Measurements from ENCODE around the gene CORO1C.

CORO1C gene

GRCh38 chr12:108724054-108724889 is 7.0 kb downstream of the CORO1C start:
- DNase-seq (ENCODE audit: low spot score), result no peak

DNA sequence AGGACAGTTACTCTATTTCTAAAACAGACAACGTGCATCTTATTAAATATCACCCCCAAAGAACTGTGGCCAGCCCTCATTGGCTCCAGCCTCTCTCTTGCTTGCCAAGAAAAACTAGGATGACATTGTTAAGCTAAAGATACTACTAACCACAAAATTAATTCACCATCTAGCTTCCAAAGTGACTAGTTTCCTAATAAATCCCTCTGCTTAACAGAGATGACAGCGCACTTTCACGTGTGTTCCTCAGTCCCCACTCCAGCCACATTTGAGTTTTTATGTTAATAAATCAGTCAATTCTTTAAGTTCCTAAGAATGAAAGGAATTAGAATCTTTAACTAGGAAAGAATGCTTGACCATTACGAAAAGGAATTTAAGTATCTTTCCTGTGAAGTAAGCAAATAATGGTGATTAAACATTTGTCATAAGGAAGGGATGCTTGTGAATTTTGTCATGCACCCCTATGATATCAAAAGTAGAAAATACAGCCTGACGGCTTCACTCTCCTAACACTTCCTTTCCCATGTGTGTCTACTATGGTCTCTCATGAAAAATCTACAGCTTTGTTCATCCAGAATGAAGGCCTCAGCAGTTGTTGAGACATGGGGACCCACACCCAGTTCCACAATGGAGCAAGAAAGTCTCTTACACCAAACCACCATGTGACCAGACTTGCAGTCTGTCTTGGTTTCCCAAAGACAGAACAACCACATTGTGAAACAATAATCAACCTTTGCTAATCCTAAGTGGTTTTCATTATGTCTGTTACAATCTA is 8.1 kb downstream of the CORO1C start:
- DNase-seq (ENCODE audit: low spot score), result peak; percentile 33

DNA sequence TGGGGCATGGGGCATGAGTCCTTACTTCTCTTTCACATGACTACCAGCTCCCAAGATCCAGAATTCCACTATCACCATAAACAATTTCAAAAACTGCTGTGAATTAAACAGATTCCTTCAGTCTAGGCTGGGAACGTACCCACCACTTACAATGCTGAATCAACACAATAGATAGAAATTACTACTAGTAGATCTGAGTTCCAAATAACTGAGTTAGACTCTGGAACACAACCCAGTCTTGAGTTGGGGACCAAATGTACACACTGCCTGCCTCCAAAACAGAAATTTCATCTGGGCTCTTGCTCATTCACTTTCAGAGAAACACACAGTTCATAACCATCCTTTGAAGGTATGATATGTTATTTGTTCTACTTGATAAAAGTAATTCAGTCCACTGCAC is 8.9 kb downstream of the CORO1C start:
- no peak for DNase-seq (ENCODE audit: low spot score)

DNA sequence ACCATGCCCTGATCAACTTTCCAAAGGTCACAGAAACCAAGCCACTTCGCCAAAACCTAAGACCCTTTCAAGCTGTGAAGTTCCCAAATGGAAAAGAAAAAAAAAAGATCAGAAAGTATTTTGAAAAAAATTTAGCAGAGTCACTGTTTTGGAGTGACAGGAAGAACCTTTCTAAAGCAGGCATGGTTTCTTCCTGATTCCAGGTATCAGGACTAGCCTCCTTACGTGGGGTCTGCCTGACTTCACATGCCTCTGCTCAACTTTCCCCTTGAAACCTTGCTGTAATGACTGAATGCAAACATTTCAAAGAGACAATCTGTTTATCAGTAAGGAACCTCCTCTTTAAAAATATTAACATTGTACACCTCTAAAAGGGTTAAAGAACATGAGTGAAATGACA is 9.5 kb downstream of the CORO1C start:
- DNase-seq (ENCODE audit: low spot score), result no peak

GRCh38 chr12:108720757-108721514 is 10.4 kb downstream of the CORO1C start:
- no peak for DNase-seq (ENCODE audit: low spot score)

DNA sequence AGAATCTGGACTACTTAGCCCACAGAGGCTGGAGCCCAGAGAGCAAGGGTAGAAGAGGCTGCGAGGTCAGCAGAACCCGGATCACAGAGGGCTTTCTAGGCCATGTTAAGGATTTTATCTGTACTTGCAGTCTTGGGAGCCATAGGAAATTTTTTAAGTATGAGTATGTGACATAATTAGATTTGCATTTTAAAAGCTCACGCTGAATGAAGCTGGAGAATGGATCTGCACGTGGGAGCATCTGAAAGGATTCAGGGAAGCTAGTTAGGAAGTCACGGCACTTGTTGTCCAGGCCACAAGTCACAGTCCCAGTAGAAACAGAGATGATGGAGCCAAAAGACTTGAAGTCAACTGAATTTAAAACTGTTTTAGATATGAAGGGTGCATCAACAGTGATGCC is 14.1 kb downstream of the CORO1C start:
- DNase-seq (ENCODE audit: low spot score), result no peak

DNA sequence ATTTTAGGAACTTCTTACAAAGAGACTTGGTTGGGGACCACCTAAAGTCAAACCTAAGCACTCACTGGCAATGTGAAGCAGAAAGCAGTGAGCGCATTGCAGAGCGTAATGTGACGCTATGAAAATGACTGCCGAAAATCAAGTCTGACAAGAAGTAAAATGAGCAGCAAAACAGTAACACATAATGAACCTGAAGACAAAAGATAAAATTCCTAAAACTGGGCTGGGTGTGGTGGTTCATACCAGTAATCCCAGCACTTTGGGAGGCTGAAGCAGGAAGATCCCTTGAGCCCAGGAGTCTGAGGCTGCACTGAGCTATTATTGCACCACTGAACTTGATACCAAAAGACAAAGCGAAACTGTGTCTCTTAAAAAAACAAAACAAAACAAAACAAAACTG is 16.5 kb downstream of the CORO1C start:
- DNase-seq (ENCODE audit: low spot score), result no peak

DNA sequence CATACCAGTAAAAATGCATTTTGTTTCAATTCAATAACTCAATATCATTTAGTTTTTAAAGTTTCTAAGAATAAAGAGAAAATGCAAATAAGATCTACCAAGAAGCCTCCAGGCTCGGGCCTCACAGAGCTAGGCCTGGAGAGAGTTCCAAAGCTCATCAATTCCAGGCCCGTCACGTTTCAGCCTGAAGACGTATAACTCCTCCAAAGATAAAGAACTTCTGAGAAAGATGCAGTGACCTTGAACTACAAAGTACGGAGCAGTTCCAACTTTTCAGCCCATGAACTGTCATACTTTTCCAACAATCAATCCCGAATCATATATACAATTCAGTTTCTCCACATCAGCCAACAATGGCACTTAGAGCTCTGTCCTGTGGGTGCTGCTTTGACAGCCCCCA is 17.8 kb downstream of the CORO1C start:
- no peak for DNase-seq (ENCODE audit: low spot score)

DNA sequence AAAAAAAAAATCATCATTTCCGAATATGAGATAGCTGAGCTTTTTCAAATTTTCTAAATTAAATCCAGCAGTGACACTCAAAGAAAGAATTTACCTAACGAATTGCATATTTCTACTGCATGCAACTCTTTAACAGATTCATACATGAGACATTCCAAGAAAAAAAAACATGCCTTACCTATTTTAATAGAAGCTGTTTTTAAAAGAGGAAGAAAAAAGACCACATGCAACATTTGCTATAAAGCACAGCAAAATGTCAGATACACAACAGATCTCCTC is 18.5 kb downstream of the CORO1C start:
- no peak for DNase-seq (ENCODE audit: low spot score)

GRCh38 chr12:108712165-108712924 is 19.0 kb downstream of the CORO1C start:
- DNase-seq (ENCODE audit: low spot score), result no peak

DNA sequence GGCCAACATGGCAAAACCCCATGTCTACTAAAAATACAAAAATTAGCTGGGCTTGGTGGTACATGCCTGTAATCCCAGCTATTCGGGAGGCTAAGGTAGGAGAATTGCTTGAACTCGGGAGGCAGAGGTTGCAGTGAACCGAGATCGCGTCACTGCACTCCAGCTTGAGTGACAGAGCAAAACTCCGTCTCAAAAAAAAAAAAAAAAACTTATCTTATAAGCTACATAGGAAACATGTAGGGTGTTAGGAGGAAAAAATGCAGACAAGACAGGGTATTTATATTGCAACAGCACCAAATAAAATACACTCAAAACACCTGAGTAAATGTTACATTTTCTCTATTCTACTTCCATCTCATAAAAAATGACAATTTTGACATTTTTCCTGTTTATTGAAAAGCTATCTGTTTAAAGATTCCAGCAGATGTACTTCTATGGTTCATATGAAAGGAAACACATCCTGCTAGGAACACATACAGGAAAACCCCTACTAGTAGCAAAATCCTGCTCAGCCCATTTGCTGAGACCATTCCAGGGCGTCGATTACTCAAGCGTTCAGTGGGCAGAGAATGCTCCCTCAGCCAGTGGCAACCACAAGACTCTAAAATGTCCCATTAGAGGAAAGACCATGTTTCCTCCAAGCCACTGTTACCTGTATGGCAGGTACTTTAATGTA is 19.7 kb downstream of the CORO1C start:
- DNase-seq (ENCODE audit: low spot score), result no peak

DNA sequence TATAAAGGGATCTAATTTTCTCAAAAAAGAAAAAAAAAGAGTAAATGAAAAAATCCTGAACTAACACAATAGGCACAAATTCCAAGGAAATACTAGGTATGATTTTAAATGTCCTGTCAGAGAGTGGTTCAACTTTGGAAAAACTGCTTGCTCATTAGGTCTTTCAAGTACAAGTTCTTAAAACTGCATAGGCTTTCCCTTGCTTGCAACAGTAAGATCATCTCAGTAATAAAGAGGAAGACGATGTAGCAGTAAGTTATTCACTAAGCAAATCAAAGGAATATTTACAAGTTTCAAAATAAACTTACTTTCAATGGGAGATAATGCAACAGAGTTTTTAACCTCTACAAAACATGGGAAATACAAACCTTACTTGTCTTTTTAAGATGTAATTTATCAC is 21.6 kb downstream of the CORO1C start:
- DNase-seq (ENCODE audit: low spot score), result no peak

- no peak for DNase-seq (ENCODE audit: low spot score)
Measured at GRCh38 chr12:108704527-108704926, 26.8 kb downstream of the CORO1C start.

DNA sequence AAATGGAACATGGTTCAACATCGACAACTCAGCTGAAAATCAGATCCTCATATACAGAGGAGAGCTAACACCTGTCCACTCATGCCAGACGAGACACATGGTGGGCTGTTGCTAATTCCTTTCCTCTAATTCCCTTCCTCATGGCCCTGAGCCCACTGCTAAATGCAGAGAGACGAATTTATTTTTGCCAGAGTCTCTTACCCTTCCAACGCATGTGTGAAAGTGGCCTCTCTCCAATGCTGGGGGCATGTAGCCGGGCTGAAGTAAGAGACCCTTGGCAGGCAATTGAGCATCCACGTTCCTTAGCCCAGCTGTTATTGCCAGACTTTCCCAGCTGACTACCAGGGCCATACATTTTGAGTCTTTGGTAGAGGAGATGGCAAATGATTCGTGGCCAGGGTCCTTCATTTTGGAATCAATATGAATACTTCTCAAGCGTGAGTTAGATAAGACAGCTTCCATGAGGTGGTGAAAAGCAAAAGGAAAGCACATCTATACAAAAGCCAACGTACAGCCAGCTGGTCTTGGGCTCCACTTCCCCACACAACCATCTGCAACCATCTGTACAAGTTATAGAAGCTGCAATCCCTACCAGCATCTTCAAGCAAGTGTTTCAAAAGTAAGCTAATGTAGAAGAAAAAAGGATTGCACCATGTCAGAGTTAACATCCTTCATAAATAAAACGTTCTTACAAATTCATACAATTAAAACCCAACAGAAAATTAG is 28.6 kb downstream of the CORO1C start:
- no peak for DNase-seq (ENCODE audit: low spot score)

GRCh38 chr12:108701779-108702441 is 29.4 kb downstream of the CORO1C start:
- DNase-seq (ENCODE audit: low spot score), result no peak

DNA sequence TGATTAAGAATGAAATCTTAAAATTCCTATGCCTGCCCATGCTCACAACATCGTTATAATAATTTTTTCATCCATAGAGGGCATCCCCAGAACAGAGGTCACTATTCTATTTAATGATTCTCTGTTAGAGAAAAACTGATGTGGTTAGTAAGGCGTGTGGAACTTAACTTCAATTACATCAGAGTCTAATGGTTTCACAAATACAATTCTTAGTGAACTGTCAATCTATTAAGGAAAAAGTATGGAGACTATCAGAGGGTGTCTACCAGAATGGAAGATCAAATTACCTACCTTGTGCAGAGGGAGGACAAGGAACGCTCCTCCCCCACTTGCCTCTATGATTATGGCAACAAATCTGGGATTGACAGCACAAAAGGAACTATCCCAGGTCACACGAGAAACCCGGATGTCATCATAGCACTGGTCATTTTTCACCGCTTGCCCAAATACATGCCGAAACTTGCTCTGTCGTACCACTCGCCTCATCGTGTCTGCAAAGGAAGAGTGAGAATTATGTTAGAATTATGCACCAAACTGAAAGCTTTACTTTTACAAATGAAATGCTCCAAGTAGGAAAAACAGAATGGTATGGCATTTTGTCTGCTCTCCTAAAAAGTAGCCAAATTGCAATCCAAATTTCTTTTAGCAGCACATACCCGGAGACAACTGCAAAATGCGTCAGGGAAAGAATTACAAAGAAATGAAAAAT is 30.3 kb downstream of the CORO1C start:
- DNase-seq (ENCODE audit: low spot score), result no peak

DNA sequence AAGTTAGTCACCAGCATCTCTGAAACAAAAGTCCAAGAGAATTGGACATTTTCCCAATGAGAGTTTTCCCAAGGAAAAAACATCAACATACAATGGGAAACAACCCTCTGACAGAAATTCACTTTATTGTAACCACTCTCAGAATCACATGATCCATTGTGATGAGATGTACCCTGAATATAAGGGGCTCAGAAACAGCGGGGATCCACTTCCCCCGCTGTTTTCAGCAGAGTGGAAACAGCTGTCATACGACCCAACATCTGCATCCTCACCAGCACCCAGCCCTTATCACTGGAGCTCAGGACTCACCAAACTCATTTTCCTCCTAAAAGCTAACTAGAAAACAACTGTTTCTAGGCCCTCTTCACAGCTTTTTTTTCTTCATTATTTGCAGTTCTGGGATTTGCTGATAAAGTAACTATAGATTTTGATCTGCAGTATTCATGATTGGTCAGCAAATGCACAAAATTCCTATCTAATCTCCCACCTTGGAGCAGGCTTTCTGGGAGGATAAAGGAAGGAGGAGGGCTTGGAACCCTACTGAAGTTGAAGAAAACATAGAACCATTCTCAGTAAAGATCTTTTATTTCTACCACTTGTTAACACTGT is 31.3 kb downstream of the CORO1C start:
- no peak for DNase-seq (ENCODE audit: low spot score)

DNA sequence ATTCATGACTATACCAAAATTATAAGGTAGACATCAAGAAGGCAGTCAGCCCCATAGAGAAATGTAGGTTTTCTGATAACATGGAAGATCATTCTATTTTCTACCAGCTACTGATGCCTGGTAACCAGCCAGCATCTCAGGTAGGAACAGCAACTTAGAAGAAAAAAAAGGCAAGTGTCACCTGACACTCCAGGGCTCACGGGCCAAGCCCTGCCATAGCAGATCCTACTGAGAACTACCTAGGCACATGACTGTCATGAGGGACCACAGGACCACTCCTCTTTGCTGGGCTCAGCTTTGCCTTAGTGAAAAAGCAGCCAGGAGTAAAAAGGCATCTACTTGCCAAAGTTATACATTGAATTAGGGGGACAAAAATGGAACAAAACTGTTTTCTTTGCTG is 33.4 kb downstream of the CORO1C start:
- no peak for DNase-seq (ENCODE audit: low spot score)

DNA sequence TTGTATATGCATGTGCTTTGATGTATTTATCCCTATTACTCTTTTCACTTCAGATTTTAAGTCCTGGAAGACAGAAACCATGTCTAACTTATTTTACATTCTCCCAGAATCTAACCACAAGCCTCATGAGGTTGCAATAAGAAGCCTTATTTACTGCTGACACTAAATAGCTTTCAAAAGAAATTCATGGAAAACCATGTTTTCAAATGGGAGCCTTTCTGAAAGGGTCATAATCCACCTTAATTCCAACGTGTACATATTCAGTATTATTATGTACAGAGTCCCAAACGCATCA is 34.4 kb downstream of the CORO1C start:
- no peak for DNase-seq (ENCODE audit: low spot score)
